HG03575 (cell line): ENCODE measurements around the gene LYPD4.

Experiments used
- ATAC-seq: cut with Tn5 transposase; IDR thresholded peaks from one replicate; pipeline ENCODE4 v1.9.1; 2021; ENCODE audit not compliant: unreplicated experiment, insufficient number of reproducible peaks, low FRiP score; ENCODE audit errors: extremely low read depth

LYPD4 gene, protein sequence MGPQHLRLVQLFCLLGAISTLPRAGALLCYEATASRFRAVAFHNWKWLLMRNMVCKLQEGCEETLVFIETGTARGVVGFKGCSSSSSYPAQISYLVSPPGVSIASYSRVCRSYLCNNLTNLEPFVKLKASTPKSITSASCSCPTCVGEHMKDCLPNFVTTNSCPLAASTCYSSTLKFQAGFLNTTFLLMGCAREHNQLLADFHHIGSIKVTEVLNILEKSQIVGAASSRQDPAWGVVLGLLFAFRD

DNA sequence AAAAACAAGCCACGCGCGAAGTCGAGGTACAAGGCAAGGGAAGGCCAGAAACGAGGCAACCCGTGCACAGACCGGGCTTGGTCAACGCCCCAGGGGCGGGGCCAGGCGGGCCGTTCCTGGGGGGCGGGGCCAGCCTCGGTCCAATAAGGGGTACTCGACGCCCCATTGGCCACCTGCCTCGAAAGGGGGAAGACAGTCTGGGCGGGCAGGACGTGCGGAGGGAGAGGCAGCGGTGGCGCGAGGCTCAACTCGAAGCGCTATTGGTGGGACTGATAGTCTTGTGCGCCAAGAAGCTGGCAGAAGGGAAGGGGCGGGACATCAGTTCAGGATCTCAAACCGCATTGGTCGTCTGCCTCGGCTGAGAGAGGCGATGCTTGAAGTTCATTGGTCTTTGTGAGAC is at the start of gene LYPD4:
TSS of gene LYPD4 (minus strand) at position 83 of the 400 bp plus-strand sequence. CDS start 5,398 bp downstream, outside the sequence.
- no peak for ATAC-seq

DNA sequence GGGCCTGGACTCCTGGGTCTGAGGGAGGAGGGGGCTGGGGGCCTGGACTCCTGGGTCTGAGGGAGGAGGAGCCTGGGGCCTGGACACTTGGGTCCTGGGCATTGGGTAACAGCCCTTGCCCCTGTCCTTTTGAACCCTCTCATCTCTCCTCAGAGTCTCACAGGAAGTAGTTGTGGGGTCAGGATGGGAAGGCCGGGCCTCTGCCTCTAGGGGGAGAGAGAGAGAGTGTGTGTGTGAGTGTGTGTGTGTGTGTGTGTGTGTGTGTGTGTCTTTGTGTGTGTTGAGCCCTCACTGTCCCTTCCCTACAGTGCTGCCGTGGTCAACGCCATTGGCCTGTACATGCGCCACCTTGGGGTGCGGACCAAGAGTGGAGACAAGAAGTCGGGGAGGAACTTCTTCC is 49.4 kb upstream of the LYPD4 start:
- ATAC-seq, result no peak

GRCh38 chr19:41892173-41892902 is 47.9 kb upstream of the LYPD4 start:
- no peak for ATAC-seq

GRCh38 chr19:41890936-41891335 is 46.5 kb upstream of the LYPD4 start:
- no peak for ATAC-seq

DNA sequence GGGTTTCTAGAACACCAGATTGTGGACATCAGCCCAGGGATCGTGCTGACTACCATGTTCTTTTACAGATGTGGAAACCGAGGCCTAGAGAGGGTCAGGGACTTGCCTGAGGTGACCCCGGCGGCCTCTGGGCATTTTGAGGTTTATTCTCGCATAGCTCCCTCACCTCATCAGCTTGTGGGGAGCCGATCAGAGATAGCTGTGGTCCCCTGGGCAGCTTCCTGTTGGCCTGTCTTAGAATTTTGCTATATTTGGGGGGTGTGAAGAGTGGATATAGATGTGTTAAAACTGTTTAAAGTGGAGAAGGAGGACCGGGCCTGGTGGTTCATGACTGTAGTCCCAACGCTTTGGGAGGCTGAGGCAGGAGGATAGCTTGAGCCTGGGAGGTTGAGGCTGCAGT is 45.4 kb upstream of the LYPD4 start:
- no peak for ATAC-seq

GRCh38 chr19:41888926-41889325 is 44.4 kb upstream of the LYPD4 start:
- no peak for ATAC-seq

GRCh38 chr19:41887711-41888382 is 43.4 kb upstream of the LYPD4 start:
- no peak for ATAC-seq

- no peak for ATAC-seq
These were observed 42.6 kb upstream of the LYPD4 start for GRCh38 chr19:41886761-41887710.

GRCh38 chr19:41883821-41884733 is 39.6 kb upstream of the LYPD4 start:
- ATAC-seq, result no peak

- no peak for ATAC-seq
These were observed 39.0 kb upstream of the LYPD4 start for GRCh38 chr19:41883463-41883820.

- ATAC-seq, result no peak
These were observed 38.3 kb upstream of the LYPD4 start, which contains the start of gene ARHGEF1 for GRCh38 chr19:41882568-41883462. Gene ARHGEF1, plus strand, starts transcription at chr19:41883184. Its CDS starts 4,899 bp downstream, at chr19:41888083.

DNA sequence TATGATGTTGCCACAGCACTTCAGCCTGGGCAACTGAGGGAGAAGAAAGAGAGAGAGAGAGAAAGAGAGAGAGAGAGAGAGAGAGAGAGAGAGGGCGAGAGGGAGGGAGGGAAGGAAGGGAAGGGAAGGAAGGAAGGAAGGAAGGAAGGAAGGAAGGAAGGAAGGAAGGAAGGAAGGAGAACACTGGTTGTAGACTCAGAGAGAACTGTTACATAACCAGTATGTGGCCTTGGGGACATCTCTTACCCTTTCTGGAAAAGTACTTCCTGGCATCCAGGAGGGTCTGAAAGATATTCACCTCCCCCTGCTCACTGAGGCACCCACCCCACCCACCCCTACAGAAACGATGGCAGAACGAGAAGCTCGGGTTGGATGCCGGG is 35.8 kb upstream of the LYPD4 start:
- ATAC-seq, result no peak

GRCh38 chr19:41879670-41880328 is 35.3 kb upstream of the LYPD4 start:
- ATAC-seq, result no peak

DNA sequence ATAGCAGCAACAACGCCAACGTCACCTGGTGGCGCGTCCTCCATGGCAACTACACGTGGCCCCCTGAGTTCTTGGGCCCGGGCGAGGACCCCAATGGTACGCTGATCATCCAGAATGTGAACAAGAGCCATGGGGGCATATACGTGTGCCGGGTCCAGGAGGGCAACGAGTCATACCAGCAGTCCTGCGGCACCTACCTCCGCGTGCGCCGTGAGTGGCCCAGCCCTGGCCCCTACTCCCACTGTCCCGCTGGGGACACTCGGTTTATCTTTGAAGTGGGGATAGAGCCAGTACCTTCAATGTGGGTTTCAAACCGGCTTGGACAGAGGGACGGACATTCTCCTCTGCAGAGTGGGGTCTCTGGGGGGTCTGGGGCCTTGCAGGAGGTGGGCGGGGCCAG is 34.6 kb upstream of the LYPD4 start:
- ATAC-seq, result no peak

- ATAC-seq, result no peak
These were observed 33.7 kb upstream of the LYPD4 start for GRCh38 chr19:41877916-41878905.
